ENCODE data around the gene PVALB. TPM values are rescaled to one million over a fixed set of nuclear protein-coding genes. Genes with fewer than 3 reads are reported as not detected.

PVALB gene
- total RNA-seq, 4 donors from 2014 or later: not detected

- TF ChIP-seq CTCF (IDR thresholded peaks at IDR 0.05; ENCODE audit: low read depth): no peak
Measured at GRCh38 chr22:36781656-36782627, 34.9 kb downstream of the PVALB start.

GRCh38 chr22:36778020-36778419 is 38.8 kb downstream of the PVALB start:
- no peak for TF ChIP-seq CTCF (IDR thresholded peaks at IDR 0.05; ENCODE audit: low read depth)

GRCh38 chr22:36776722-36777121 is 40.1 kb downstream of the PVALB start:
- TF ChIP-seq CTCF (IDR thresholded peaks at IDR 0.05; ENCODE audit: low read depth): no peak

- TF ChIP-seq CTCF (IDR thresholded peaks at IDR 0.05; ENCODE audit: low read depth): no peak
Measured at GRCh38 chr22:36775964-36776669, 40.7 kb downstream of the PVALB start, which contains the start of gene IFT27. TSS of gene IFT27 (minus strand) at chr22:36776119. CDS start at chr22:36775707, 412 bp downstream.

DNA sequence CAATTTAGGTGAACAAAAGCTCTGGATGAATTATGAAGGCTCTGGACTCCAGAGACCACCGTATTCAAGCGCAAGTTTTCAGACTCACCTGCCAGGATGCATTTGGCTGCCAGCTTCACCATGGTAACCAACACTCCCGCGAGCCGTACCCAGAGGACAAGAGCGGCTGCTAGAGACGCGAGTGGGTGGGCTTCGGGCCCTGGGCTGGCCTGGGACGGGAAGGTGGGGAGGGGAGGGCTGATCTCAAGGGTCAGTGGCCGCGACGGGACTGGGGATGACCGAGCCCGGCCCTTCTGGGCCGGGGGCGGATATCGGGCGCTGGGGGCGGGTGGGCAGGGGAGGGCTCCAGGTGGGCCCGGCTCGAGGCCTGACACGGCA is 41.3 kb downstream of the PVALB start:
- no peak for TF ChIP-seq CTCF (IDR thresholded peaks at IDR 0.05; ENCODE audit: low read depth)

DNA sequence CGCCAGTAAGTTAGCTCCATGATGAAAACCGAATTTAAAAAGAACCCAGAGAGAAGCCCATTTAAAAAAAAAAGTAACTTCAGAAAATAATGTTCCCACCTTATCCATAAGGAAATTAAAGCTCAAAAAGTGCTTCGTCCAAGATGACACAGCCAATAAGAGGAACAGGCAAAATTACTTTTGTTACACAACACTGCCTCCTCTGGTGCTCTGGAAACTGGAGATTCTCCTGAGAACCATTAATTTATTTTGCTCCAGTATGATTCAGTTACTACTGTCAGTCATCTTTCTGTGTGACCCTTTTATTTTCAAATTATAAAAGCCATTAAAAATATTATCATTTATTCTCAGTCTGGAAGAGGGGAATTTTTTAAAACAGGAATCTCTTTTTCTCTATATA is 42.9 kb downstream of the PVALB start:
- TF ChIP-seq CTCF (IDR thresholded peaks at IDR 0.05; ENCODE audit: low read depth): no peak

DNA sequence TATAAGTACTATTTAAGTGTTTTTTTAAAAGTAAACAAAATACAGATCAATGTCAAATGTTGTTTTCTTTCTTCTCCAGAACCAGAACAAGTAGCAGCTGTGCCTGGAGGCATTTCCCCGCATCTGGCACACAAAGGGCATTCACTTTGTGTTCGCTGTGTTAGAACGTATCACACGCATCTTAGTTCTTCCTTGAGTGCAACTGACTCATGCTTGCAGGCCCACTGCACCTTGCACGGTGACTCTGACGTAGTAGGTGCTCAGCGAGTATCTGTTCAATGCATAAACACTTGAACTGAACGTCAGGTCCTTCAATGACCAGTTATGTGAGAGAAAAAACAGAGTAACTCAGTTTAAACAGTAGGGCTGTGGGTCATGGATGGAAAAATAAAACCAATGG is 44.4 kb downstream of the PVALB start:
- no peak for TF ChIP-seq CTCF (IDR thresholded peaks at IDR 0.05; ENCODE audit: low read depth)

All from subcutaneous adipose tissue (tissue), 4 donors.